Left lung (tissue), 10 donors: Measurements from ENCODE around the gene STPG2. TPM values are rescaled to one million over a fixed set of nuclear protein-coding genes. Genes with fewer than 3 reads are reported as not detected.
"Not testable (repeated sequence)": the region's sequence is repeated elsewhere in the genome, so short reads cannot be mapped to it uniquely, and the experiment has no call there.

Source experiments
- ATAC-seq: fragments of 200-7000 bp; cut with Tn5 transposase; one replicate; pipeline ENCODE4 v1.9.1; 2020; ENCODE audit warnings: moderate library complexity
- DNase-seq, 4 donors: peaks; one replicate each; pipeline ENCODE4 v3.0.0-alpha.2; 2013 to 2020
- H3K27ac ChIP-seq, 2 donors: fragments of 200-600 bp; sonication (generic) in 1 of 2; one replicate each; pipeline versions ENCODE4 v1.5.0 to v1.8.0; 2020 to 2021
- H3K27me3 ChIP-seq, 2 donors: fragments of 200-600 bp; sonication (generic) in 1 of 2; one replicate each; pipeline versions ENCODE4 v1.5.0 to v1.8.0; 2020 to 2021
- H3K36me3 ChIP-seq, 2 donors: fragments of 200-600 bp; sonication (generic) in 1 of 2; one replicate each; pipeline versions ENCODE4 v1.5.0 to v1.8.0; 2020 to 2021
- H3K4me1 ChIP-seq, 2 donors: fragments of 200-600 bp; one replicate each; pipeline ENCODE4 v1.8.0; 2021
- H3K4me3 ChIP-seq, 2 donors: fragments of 200-600 bp; sonication (generic) in 1 of 2; one replicate each; pipeline versions ENCODE4 v1.5.0 to v1.8.0; 2020 to 2021; ENCODE audit warnings: mild to moderate bottlenecking in 1 of 2
- H3K9me3 ChIP-seq, 2 donors: fragments of 200-600 bp; sonication (generic) in 1 of 2; one replicate each; pipeline versions ENCODE4 v1.5.0 to v1.8.0; 2020 to 2021
- intact Hi-C, 2 donors: fragments of 100-400 bp; cut with DNase I; formaldehyde crosslinking; loops; one replicate each; pipeline versions ENCODE4 v1.11.2 to v1.14.2; 2022
- polyA plus RNA-seq, 6 donors: library from polyadenylated mRNA; unstranded; fragments of 120-200 nt; gene quantifications; one replicate each; pipeline ENCODE4 v1.2.1, GENCODE V29; 2013; ENCODE audit not compliant: insufficient read length in 6 of 6
- total RNA-seq, 2 donors: library from RNA; stranded (reverse); fragmentation: NEBNext Ultra II Directional; extraction: Animal tissue kit (Norgen Biotek cat#: 25700); gene quantifications; one replicate each; pipeline ENCODE4 v1.2.1, GENCODE V29; 2021
- TF ChIP-seq, protein P1 (sequence below), 2 donors: fragments of 200-600 bp; sonication (generic) in 1 of 2; IDR thresholded peaks; one replicate each; pipeline versions ENCODE4 v1.5.0 to v1.8.0; 2021; ENCODE audit warnings: antibody characterized with exemption in 2 of 2
- donor health status: DM: no; HTN: yes; CAD: no.
- donor health status: DM: no; HTN: no; CAD: no.

The STPG2 gene
- total and polyA plus RNA-seq, 8 donors: 0.13 to 0.76 (median 0.30) TPM

DNA sequence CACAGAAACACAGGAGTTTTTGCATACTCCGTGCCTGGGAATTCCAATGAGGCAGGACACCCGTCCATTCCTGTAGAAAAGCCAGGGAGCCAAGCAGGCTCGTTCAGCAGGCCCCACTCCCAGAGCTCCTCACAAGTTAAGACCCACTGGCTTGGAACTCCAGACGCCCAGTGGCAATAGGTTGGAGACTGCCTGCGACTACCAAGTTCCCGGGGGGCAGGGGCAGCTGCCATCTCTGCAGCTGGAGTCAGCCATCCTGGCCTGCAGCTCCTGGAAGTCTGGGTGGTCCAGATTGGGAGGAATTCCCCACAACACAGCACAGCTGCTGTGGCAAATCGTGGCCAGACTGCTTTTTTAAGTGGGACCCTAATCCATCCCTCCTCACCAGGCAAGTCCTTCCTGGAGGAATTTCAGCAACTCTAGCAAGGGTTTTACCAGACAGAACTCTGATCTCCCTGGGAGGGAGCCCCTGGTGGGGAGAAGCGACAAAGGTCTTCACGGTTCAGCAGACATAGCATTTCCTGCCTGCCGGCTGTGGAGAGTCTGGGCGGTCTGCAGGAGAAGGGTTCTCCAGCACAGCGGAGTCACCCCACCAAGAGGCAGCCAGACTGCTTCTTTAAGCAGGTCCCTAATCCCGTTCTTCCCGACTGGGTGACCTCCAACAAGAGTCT, 231.9 kb downstream of the STPG2 start:
- H3K4me3 ChIP-seq: no peak overlapping the region

DNA sequence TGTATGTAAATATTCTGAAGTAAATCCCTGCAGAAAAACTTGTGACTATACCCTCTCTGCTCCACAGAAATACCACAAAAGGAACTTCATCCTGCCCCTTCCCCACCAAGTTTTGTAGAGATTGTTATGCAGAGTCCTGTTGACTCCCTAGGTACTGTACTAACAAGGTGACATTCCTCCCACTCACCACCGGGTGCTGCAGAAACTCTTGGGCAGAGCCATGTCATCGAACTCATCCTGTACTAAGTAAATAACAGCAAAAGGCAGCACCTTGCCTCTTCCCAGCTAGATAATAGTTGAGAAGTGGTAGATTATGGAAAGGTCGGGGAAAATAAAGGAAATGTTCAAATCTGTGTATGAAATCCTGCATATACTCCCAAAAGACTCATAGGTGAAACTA, 233.3 kb downstream of the STPG2 start:
- intact Hi-C loops: no loop called here
- H3K4me1 ChIP-seq: no peaks in the 10 kb centered on the region
- DNase-seq: no peak
- no peaks in the 10 kb centered on the region for H3K27me3 ChIP-seq
- H3K27ac ChIP-seq: no peak overlapping the region
- no peak for ATAC-seq
- H3K4me3 ChIP-seq: no peak overlapping the region
- H3K36me3 ChIP-seq: no peaks in the 10 kb centered on the region
- peaks cover 0 to 25% of the 10 kb centered on the region in 2 donors for H3K9me3 ChIP-seq
- TF ChIP-seq, protein P1, sequence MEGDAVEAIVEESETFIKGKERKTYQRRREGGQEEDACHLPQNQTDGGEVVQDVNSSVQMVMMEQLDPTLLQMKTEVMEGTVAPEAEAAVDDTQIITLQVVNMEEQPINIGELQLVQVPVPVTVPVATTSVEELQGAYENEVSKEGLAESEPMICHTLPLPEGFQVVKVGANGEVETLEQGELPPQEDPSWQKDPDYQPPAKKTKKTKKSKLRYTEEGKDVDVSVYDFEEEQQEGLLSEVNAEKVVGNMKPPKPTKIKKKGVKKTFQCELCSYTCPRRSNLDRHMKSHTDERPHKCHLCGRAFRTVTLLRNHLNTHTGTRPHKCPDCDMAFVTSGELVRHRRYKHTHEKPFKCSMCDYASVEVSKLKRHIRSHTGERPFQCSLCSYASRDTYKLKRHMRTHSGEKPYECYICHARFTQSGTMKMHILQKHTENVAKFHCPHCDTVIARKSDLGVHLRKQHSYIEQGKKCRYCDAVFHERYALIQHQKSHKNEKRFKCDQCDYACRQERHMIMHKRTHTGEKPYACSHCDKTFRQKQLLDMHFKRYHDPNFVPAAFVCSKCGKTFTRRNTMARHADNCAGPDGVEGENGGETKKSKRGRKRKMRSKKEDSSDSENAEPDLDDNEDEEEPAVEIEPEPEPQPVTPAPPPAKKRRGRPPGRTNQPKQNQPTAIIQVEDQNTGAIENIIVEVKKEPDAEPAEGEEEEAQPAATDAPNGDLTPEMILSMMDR (IDR thresholded peaks at IDR 0.05): no peak

More for the DNA sequence above, 231.9 kb downstream of the STPG2 start:
- H3K27ac ChIP-seq: no peak overlapping the region
- no peak for DNase-seq
- intact Hi-C loops: no loop called here
- no peaks in the 10 kb centered on the region for H3K27me3 ChIP-seq
- TF ChIP-seq, protein P1 (IDR thresholded peaks at IDR 0.05): no peak
- no peaks in the 10 kb centered on the region for H3K4me1 ChIP-seq
- no peak for ATAC-seq
- H3K9me3 ChIP-seq: peaks cover 0 to 27% of the 10 kb centered on the region in 2 donors
- no peaks in the 10 kb centered on the region for H3K36me3 ChIP-seq

DNA sequence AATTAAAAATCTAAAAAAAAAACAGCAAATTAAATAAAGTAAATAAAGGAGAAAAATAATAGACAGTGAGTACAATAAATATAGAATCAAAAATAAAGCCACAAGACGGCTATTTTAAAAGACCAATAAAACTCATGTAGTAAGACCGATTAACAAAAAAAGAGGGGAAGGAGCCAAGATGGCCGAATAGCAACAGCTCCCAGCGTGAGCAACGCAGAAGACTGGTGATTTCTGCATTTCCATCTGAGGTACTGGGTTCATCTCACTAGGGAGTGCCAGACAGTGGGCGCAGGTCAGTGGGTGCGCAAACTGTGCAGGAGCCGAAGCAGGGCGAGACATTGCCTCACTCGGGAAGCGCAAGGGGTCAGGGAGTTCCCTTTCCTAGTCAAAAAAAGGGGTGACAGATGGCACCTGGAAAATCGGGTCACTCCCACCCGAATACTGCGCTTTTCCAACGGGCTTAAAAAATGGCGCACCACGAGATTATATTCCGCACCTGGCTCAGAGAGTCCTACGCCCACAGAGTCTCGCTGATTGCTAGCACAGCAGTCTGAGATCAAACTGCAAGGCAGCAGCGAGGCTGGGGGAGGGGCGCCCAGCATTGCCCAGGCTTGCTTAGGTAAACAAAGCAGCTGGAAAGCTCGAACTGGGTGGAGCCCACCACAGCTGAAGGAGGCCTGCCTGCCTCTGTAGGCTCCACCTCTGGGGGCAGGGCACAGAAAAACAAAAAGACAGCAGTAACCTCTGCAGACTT, 239.7 kb downstream of the STPG2 start:
- H3K4me3 ChIP-seq, ATAC-seq, H3K4me1 ChIP-seq, DNase-seq, intact Hi-C loops, H3K27me3 ChIP-seq, H3K27ac ChIP-seq, H3K36me3 ChIP-seq: not testable (repeated sequence)
- peaks cover 0 to 21% of the 10 kb centered on the region in 2 donors for H3K9me3 ChIP-seq

DNA sequence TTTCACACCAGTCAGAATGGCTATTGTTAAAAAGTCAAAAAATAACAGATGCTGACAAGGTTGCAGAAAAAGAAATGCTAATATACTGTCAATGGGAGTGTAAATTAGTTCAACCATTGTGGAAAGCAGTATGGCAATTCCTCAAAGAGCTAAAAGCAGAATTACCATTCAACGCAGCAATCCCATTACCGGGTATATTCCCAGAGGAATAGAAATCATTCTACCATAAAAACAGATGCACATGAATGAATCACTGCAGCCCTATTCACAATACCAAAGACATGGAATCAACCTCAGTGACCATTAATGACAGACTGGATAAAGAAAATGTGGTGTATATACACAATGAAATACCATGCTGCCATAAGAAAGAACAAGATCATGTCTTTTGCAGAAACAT, 243.0 kb downstream of the STPG2 start:
- no peak overlapping the region for H3K4me3 ChIP-seq
- no peak for ATAC-seq

DNA sequence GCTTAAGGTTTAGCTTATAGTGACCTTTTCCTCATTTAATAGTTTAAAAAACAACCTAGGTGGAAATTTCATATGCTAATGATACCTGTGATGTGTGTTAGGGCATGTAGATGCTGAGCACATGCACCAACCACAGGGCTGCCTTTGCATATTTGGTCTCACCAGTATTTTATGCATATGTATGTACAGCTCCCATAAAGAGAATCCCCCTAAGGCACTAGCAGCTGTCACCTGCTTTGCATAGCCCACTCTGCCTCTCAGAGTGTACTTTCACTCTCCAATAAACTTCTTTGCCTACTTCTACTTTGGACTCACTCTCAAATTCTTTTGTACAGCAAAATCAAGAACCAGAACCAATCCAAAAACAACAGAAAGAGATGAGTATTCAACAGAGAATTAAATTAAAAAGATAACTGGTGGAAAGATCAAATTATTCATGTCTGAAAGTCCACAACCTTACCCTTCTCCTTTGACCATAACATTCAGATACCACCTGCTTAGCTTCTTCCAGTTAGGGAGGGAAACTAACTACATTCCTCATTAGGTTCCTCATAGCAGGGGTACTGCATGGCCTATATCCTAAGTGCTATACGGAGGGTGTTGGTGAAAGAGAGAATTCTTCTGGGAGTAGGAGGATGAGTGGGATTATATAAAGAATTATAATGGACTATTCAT, 250.5 kb downstream of the STPG2 start:
- no peaks in the 10 kb centered on the region for H3K27me3 ChIP-seq
- H3K4me3 ChIP-seq: no peak overlapping the region
- H3K36me3 ChIP-seq: no peaks in the 10 kb centered on the region
- DNase-seq (no peak), ATAC-seq (no peak)
- H3K9me3 ChIP-seq: peaks cover 0 to 10% of the 10 kb centered on the region in 2 donors
- intact Hi-C loops: no loop called here
- H3K4me1 ChIP-seq: no peaks in the 10 kb centered on the region
- H3K27ac ChIP-seq: no peak overlapping the region
- TF ChIP-seq, protein P1 (IDR thresholded peaks at IDR 0.05): no peak

More for the DNA sequence above, 243.0 kb downstream of the STPG2 start:
- no peaks in the 10 kb centered on the region for H3K36me3 ChIP-seq
- H3K27me3 ChIP-seq: no peaks in the 10 kb centered on the region
- intact Hi-C loops: no loop called here
- DNase-seq: no peak
- TF ChIP-seq, protein P1 (IDR thresholded peaks at IDR 0.05): no peak
- H3K4me1 ChIP-seq: no peaks in the 10 kb centered on the region
- H3K27ac ChIP-seq: no peak overlapping the region
- H3K9me3 ChIP-seq: peaks cover 0 to 18% of the 10 kb centered on the region in 2 donors
